HG02798 (cell line): ENCODE data around the gene ITGAL.
A peak's percentile ranks its signal among the peaks of the same experiment; 100 is the strongest.
"Not testable (repeated sequence)": the region's sequence is repeated elsewhere in the genome, so short reads cannot be mapped to it uniquely, and the experiment has no call there.

Source experiments
- ATAC-seq: cut with Tn5 transposase; IDR thresholded peaks from one replicate; pipeline ENCODE4 v1.9.1; 2021; ENCODE audit warnings: mild to moderate bottlenecking; ENCODE audit not compliant: unreplicated experiment, poor library complexity

The ITGAL gene

GRCh38 chr16:30472328-30472942 lies at the start of gene ITGAL:
Gene ITGAL (plus strand): TSS chr16:30472742. CDS start chr16:30472838, 96 bp downstream.
- peak; percentile 59 for ATAC-seq

DNA sequence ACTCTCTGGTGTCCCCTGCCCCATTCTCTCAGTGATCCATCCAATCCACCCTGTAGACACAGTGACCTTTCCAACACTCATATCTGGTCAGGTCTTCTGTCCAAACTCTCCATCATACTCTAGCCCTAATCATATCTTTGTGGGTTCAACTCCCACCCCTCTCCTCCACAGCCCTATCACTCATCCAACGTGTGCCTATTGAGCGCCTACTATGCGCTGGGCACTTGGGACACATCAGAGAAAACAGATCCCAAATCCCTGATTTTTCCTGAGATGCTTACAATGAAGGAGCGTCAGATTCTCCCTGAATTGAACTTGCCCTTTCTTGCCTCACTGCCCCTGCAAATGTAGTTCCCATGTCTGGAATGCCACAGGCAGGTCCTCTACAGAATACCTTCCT lies 44.5 kb upstream of the ITGAL start:
- ATAC-seq, result no peak

- no peak for ATAC-seq
Measured at GRCh38 chr16:30429418-30429677, 43.2 kb upstream of the ITGAL start.

- peak; percentile 97 for ATAC-seq
Measured at GRCh38 chr16:30429678-30430427, 42.7 kb upstream of the ITGAL start, which contains the start of gene DCTPP1. Gene DCTPP1 (minus strand): TSS chr16:30430030. CDS start chr16:30429980, 50 bp downstream.

- ATAC-seq, result no peak
Measured at GRCh38 chr16:30430428-30430970, 42.0 kb upstream of the ITGAL start.

- ATAC-seq, result no peak
Measured at GRCh38 chr16:30434852-30435251, 37.7 kb upstream of the ITGAL start.

GRCh38 chr16:30437511-30438046 lies 35.0 kb upstream of the ITGAL start:
- no peak for ATAC-seq

GRCh38 chr16:30438835-30439234 lies 33.7 kb upstream of the ITGAL start:
- no peak for ATAC-seq

DNA sequence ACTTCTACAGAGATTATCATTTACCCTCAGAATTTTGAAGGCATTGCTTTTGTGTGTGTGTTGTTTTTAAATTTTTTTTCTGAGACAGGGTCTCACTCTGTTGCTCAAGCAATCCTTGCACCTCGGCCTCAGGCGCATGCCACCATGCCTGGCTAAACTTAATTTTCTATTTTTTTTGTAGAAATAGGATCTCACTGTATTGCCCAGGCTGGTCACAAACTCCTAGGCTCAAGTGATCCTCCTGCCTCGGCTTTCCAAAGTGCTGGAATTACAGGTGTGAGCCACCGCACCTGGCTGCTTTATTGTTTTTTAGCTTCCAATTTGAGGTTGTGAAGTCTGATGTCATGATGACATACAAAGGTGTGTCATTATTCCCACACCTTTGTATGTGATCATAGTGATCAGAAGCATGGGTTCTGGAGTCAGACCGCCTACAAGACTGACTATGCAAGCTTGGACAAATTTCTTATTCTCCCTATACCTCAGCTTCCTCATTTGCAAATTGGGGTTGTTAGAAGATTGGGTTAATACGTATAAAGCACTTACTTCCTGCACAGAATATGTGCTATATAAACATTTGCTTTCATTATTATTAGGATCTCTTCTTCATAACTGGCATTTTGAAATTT lies 32.7 kb upstream of the ITGAL start:
- no peak for ATAC-seq

DNA sequence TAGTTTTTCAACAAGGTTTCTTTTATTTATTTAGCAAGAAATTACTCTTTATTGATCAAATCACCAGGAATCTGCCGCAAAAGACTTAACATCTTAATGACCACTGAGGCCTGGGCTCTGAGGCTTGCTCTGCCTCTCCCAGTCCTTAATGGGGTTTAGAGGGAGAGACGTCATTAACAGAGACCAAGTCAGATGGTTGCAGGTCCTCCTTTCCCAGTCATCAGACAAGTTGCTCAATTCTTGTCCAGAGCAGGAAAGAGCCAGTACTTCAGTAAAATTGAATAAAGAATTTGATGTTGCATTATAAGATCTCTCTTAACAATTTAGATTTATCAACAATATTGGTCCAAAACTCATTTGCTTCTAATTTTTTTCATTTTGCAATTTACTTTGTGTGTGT lies 28.9 kb upstream of the ITGAL start:
- no peak for ATAC-seq

- no peak for ATAC-seq
Measured at GRCh38 chr16:30444231-30445148, 28.1 kb upstream of the ITGAL start.

- no peak for ATAC-seq
Measured at GRCh38 chr16:30445149-30445407, 27.5 kb upstream of the ITGAL start.

DNA sequence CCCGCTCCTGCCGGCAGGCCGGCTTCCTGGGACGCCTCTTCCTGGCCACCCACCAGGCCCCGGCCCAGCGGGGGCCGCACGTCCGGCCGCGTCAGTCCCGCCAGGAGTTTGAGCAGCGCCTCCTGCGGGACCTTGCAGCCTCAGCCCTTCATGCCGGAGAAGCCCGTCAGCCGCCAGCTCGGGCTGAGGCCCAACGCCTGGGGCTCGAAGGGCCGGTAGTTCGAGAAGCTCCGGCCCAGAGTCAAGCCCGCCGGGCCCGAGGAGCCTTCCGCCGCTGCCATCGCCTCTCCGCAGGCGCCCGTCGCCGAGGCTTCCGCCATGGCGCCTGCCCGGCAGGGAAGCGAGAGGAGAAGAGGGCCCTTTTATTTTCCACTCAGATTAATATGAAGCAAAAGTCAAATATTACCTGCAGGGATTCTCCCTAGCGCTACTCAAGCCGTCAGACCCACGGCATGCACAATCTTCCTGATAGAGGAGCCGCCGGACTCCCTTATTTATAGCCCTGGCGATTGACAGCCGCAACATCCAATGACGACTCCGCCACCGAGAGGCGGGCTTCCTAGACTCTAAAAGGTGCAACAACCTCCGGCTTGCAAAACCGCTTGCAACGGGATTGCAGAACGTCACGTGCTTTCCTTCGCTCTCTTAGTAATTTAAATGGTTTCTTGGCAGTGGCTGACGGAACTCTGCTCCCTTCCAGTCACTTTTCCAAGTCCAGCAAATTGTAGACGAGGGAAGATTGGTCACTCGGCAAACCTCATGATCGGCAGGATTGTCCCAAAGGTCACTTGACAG lies 26.9 kb upstream of the ITGAL start, which contains the start of gene SEPHS2:
SEPHS2 (minus strand) TSS at position 467 of the 795 bp plus-strand sequence; CDS start at position 320, 147 bp downstream.
- peak; percentile 93 for ATAC-seq

DNA sequence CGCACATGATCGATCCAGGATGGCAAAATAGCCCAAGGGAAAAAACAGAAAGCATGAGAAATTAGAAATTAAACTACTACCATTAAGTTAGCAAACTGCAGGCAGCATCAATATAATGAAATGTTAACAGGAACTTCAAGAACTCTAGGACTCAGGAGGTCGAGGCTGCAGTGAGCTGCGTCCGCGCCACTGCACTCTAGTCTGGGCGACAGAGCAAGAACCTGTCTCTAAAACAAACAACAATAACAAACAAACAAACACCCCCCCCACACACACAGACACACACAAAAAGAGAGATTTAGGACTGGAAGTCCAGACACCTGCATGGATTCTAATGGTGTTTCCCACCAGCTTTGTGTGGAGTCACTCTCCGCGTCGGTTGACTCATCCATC lies 26.3 kb upstream of the ITGAL start:
- ATAC-seq, result no peak

GRCh38 chr16:30447512-30448226 lies 24.9 kb upstream of the ITGAL start:
- ATAC-seq, result no peak

DNA sequence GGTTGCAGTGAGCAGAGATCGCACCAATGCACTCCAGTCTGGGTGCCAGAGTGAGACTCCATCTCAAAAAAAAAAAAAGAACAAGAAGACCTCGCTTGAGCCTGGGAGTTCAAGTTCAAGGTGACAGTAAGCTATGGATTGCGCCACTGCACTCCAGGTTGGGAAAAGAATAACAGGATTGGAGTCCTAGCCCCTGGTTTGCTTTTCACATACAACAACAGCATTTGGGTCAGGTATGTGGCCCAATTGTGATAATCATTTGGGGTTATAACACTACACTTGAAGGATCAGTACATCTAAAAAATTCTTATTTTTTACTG lies 23.5 kb upstream of the ITGAL start:
- no peak for ATAC-seq

DNA sequence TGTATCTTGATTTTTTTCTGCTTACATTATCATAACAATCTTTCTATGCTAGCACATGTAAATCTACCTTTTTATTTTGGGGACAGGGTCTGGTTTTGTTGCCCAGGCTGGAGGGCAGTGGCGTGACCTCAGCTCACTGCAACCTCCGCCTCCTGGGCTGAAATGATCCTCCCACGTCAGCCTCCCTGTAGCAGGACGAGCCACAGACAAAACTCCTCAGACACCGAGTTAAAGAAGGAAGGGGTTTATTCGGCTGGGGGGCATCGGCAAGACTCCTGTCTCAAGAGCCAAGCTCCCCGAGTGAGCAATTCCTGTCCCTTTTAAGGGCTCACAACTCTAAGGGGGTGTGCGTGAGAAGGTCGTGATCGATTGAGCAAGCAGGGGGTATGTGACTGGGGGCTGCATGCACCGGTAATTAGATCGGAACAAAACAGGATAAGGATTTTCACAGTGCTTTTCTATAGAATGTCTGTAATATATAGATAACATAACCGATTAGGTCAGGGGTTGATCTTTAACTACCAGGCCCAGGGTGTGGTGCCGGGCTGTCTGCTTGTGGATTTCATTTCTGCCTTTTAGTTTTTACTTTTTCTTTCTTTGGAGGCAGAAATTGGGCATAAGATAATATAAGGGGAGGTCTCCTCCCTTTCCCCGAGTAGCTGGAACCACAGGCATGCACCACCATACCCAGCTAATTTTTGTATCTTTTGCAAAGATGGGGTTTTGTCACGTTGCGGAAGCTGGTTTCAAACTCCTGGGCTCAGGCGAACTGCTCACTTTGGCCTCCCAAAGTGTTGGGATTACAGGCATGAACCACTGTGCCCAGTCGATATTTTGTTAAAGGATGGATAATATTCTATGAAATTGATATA lies 19.6 kb upstream of the ITGAL start:
- not testable (repeated sequence) for ATAC-seq

- ATAC-seq, result no peak
Measured at GRCh38 chr16:30456302-30456701, 16.2 kb upstream of the ITGAL start.
